ENCODE results near the gene HPS6.

The HPS6 gene

GRCh38 chr10:102069071-102069470, 3.9 kb downstream of the HPS6 start:
- no peak for DNase-seq

- peak; percentile 68 for DNase-seq
Measured at GRCh38 chr10:102072673-102073527, 7.8 kb downstream of the HPS6 start.

DNA sequence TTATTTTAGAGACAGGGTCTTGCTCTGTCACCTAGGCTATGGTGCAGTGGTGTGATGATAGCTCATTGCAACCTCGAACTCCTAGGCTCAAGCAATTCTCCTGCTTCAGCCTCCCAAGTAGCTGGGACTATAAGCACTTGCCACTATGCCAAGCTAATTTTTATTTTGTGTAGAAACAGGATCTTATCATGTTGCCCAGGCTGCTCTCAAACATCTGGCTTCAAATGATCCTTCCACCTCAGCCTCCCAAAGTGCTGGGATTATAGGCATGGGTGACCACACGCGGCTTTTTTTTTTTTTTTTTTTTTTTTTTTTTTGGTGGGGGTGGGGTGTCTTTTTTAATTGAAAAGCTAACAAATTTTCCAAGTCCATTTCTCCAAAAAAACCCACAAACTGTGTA, 18.4 kb downstream of the HPS6 start:
- DNase-seq = no peak

GRCh38 chr10:102085336-102085735, 20.2 kb downstream of the HPS6 start:
- DNase-seq = no peak

DNA sequence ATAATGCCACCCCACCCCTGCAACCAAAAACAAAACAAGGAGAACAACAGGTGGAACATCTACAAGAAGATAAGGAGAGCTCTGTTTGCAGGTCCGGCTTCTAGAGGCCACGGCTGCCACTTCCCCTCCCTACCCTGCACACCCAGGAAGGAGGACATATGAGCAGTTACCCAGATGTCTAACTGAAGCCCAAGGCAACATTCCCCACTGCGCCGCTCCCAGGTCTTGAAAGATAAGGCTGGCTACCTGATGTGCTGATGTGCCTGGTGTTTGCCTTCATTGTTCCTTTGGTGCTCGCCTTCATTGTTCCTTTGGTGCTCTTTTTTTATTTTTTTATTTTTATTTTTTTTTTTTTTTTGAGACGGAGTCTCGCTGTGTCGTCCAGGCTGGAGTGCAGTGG, 21.0 kb downstream of the HPS6 start:
- no peak for DNase-seq

DNA sequence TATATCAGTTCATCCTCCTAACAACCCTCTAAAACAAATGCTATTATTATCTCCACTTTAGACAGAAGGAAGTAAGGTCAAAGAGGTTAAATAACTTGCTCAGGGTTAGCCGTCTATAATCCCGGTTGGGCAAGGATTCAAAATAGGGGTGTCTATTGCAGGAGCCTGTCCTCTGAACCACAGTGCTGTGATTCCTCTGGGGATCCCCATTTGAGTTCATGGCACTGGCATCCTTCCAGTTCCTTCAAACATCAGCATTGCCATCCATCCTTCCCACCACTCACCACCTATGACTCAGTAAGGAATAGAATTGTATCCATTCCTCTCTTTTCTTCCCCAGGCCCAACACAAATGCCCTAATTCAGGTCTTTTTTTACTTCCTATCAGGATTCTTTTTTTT, 25.6 kb downstream of the HPS6 start:
- DNase-seq = no peak

- no peak for DNase-seq
Measured at GRCh38 chr10:102096449-102096848, 31.3 kb downstream of the HPS6 start.

DNA sequence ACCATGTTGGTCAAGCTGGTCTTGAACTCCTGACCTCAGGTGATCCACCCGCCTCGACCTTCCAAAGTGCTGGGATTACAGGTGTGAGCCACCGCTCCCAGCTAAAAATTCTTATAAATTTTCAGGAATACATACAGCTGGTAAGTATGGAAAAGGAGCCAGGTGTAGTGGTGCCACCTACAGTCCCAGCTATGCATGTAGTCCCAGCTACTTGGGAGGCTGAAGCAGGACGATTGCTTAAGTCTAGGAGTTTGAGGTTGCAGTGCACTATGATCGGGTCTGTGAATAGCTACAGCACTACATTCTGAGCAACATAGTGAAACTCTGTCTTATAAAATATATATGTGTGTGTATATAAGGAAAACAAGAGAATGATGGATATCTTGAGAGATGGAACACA, 36.0 kb downstream of the HPS6 start:
- DNase-seq = no peak

DNA sequence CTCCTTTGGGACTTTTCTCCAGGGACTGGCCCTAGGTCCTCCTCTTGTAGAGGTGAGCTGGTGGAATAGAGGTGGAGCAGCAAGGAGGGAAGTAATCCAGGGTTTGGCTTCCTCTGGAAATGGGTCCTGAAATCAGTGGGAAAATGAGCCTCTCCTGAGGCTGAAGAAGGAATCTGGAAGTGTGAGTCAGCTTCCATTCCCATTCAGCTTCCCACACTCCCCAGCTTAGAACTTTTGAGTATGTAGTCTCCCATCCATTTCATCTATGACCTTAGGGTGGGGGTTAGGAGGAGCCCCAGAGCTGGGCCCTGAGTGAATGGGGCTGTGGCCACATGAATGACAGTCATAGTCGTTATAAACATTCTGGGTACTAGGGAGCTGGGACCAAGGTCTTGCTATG, 37.3 kb downstream of the HPS6 start:
- no peak for DNase-seq

- DNase-seq = no peak
Measured at GRCh38 chr10:102106998-102107397, 41.8 kb downstream of the HPS6 start.

GRCh38 chr10:102109166-102110116, 44.3 kb downstream of the HPS6 start:
- DNase-seq = no peak

DNA sequence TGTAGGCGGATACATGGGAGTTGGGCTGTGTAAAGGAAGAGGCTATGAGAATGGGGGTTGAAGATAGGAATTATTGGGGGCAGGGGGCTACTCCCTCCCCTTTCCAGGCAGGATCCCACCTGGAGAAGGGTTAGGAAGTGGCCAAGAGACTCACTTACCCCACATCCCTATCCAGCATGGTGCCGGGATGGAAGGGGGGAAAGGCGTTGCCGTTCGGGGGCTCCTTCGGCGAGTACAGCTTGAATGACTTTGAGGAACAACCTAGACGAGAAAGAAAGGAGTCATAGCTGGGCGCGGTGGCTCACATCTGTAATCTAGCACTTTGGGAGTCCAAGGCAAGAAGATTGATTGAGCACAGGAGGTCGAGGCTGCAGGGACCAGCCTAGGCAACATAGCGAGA, 46.1 kb downstream of the HPS6 start:
- DNase-seq = no peak

- DNase-seq = no peak
Measured at GRCh38 chr10:102112210-102112817, 47.2 kb downstream of the HPS6 start.

- no peak for DNase-seq
Measured at GRCh38 chr10:102113261-102113955, 48.3 kb downstream of the HPS6 start.

- no peak for DNase-seq
Measured at GRCh38 chr10:102113956-102114857, 49.1 kb downstream of the HPS6 start.

- DNase-seq = peak; percentile 60
Measured at GRCh38 chr10:102114861-102115618, 49.9 kb downstream of the HPS6 start.

DNA sequence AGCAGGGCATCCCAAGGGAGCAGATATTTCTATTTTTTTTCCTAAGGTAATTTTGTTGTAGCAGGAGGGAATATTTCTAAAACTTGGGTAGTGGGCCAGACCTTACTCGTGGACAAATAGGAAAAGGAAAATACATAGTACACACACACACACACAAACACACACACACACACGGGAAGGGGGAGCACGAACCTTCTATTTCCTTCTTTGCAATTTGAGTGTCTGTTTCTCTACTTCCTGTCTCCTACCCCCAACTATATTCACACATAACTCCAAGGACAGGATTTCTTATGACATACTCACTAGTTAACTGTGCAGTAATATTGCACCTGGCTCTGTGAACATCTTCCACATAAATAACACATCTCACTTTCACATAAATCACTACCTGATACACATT, 50.6 kb downstream of the HPS6 start:
- DNase-seq = no peak

GRCh38 chr10:102116656-102117055, 51.5 kb downstream of the HPS6 start:
- DNase-seq = no peak

All from T1000 (cell line).